ENCODE results near the gene ABHD17C. TPM values are rescaled to one million over a fixed set of nuclear protein-coding genes. Genes with fewer than 3 reads are reported as not detected.
"Not testable (repeated sequence)": the region's sequence is repeated elsewhere in the genome, so short reads cannot be mapped to it uniquely, and the experiment has no call there.

ABHD17C gene
- total RNA-seq, 3 donors from 2014 or later, result 1.3 to 5.2 (median 5.1) TPM

DNA sequence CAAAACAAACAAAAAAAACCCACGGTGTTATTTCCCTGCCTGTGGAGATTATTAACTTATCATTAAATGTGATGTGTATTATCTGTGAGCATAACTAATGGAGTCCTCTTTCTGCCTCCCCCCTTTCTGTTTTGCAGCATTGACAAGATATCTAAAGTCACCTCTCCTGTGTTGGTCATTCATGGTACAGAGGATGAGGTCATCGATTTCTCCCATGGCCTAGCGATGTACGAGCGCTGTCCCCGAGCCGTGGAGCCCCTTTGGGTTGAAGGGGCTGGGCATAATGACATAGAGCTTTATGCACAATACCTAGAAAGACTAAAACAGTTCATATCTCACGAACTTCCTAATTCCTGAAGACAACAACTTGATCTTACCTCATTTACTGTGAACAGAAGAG is 58.9 kb downstream of the ABHD17C start:
- intact Hi-C loops (cut with DNase I; ENCODE audit: low total_unique reads), result no loop called here

DNA sequence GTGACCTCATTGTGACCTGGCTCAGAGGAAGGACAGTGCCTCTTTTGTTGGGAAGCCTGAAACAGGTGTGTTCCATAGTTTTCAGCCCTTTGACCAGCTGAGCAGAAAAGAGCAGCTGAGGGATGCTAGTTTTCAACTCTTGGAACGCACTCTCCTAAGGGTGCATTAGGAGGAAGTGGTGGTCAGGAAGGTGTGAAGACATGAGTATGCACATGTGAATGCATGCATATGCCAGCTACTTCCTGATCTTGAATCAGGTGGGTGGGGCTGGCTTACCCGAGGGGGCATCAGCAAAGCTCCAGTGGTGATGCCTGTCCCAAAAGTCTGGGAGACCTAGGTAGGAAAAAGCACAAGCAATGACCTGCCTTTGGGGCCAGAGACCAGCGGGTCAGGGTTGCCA is 60.8 kb downstream of the ABHD17C start:
- H3K36me3 ChIP-seq, result no peaks in the 10 kb centered on the region
- no peak overlapping the region for H3K4me3 ChIP-seq
- no peak overlapping the region for H3K27ac ChIP-seq
- TF ChIP-seq, protein P1, sequence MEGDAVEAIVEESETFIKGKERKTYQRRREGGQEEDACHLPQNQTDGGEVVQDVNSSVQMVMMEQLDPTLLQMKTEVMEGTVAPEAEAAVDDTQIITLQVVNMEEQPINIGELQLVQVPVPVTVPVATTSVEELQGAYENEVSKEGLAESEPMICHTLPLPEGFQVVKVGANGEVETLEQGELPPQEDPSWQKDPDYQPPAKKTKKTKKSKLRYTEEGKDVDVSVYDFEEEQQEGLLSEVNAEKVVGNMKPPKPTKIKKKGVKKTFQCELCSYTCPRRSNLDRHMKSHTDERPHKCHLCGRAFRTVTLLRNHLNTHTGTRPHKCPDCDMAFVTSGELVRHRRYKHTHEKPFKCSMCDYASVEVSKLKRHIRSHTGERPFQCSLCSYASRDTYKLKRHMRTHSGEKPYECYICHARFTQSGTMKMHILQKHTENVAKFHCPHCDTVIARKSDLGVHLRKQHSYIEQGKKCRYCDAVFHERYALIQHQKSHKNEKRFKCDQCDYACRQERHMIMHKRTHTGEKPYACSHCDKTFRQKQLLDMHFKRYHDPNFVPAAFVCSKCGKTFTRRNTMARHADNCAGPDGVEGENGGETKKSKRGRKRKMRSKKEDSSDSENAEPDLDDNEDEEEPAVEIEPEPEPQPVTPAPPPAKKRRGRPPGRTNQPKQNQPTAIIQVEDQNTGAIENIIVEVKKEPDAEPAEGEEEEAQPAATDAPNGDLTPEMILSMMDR (IDR thresholded peaks at IDR 0.05), result no peak
- no peak for TF ChIP-seq POLR2A (IDR thresholded peaks at IDR 0.05)
- no peak for TF ChIP-seq POLR2AphosphoS5 (IDR thresholded peaks at IDR 0.05)
- H3K4me1 ChIP-seq, result no peaks in the 10 kb centered on the region
- no peaks in the 10 kb centered on the region for H3K27me3 ChIP-seq
- H3K9me3 ChIP-seq, result no peaks in the 10 kb centered on the region
- intact Hi-C loops (cut with DNase I; ENCODE audit: low total_unique reads), result no loop called here
- DNase-seq (ENCODE audit: low spot score in 2 of 2), result no peak

More for the DNA sequence above, 58.9 kb downstream of the ABHD17C start:
- TF ChIP-seq, protein P1 (IDR thresholded peaks at IDR 0.05), result no peak
- no peak for TF ChIP-seq POLR2AphosphoS5 (IDR thresholded peaks at IDR 0.05)
- TF ChIP-seq POLR2A (IDR thresholded peaks at IDR 0.05), result no peak
- DNase-seq (ENCODE audit: low spot score in 2 of 2), result no peak
- Histone ChIP-seq H3K27ac (no peak overlapping the region), H3K9me3 (no peaks in the 10 kb centered on the region), H3K4me3 (no peak overlapping the region), H3K27me3 (no peaks in the 10 kb centered on the region), H3K4me1 (no peaks in the 10 kb centered on the region), H3K36me3 (no peaks in the 10 kb centered on the region)

- intact Hi-C loops (cut with DNase I; ENCODE audit: low total_unique reads), result no loop called here
- no peaks in the 10 kb centered on the region for H3K36me3 ChIP-seq
- no peak overlapping the region for H3K27ac ChIP-seq
- H3K9me3 ChIP-seq, result no peaks in the 10 kb centered on the region
- no peaks in the 10 kb centered on the region for H3K27me3 ChIP-seq
- no peak overlapping the region for H3K4me3 ChIP-seq
- no peak for TF ChIP-seq POLR2AphosphoS5 (IDR thresholded peaks at IDR 0.05)
- TF ChIP-seq, protein P1 (IDR thresholded peaks at IDR 0.05), result no peak
- TF ChIP-seq POLR2A (IDR thresholded peaks at IDR 0.05), result no peak
- no peaks in the 10 kb centered on the region for H3K4me1 ChIP-seq
- no peak for DNase-seq (ENCODE audit: low spot score in 2 of 2)
Measured at GRCh38 chr15:80758130-80758745, 63.1 kb downstream of the ABHD17C start.

DNA sequence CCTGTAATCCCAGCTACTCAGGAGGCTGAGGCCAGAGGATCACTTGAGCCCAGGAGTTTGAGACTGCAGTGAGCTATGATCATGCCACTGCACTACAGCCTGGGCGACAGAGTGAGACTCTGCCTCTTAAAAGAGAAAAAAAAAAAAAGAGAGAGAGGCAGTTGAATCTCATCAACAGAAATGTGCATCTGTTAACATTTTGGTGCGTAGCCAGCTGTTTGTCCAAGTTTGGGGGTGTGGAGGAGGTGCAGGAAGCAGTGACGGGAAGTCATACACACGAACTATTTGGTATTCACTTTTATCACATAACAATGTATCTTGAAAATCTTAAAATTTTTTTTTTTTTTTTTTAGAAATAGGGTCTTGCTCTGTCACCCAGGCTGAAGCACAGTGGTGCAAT is 65.8 kb downstream of the ABHD17C start:
- H3K4me1 ChIP-seq, result no peaks in the 10 kb centered on the region
- intact Hi-C loops (cut with DNase I; ENCODE audit: low total_unique reads), result no loop called here

GRCh38 chr15:80761754-80762153 is 66.6 kb downstream of the ABHD17C start:
- intact Hi-C loops (cut with DNase I; ENCODE audit: low total_unique reads), result no loop called here
- no peaks in the 10 kb centered on the region for H3K27me3 ChIP-seq

More for the DNA sequence above, 65.8 kb downstream of the ABHD17C start:
- no peak overlapping the region for H3K4me3 ChIP-seq
- DNase-seq (ENCODE audit: low spot score in 2 of 2), result no peak
- TF ChIP-seq POLR2AphosphoS5 (IDR thresholded peaks at IDR 0.05) (no peak), POLR2A (IDR thresholded peaks at IDR 0.05) (no peak)
- TF ChIP-seq, protein P1 (IDR thresholded peaks at IDR 0.05), result no peak
- no peaks in the 10 kb centered on the region for H3K9me3 ChIP-seq
- H3K27ac ChIP-seq, result no peak overlapping the region
- H3K36me3 ChIP-seq, result no peaks in the 10 kb centered on the region
- H3K27me3 ChIP-seq, result no peaks in the 10 kb centered on the region

DNA sequence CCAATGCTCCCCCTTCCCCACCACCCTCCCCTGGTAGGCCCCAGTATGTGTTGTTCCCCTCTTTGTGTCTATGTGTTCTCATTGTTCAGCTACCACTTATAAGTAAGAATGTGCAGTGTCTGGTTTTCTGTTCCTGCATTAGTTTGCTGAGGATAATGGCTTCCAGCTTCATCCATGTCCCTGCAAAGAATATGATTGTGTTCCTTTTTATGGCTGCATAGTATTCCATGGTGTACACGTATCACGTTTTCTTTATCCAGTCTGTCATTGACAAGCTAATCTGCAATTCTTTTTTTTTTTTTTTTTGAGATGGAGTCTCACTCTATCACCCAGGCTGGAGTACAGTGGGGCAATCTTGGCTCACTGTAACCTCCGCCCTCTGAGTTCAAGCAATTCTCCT is 68.1 kb downstream of the ABHD17C start:
- H3K36me3 ChIP-seq; H3K27ac ChIP-seq; DNase-seq (ENCODE audit: low spot score in 2 of 2); H3K27me3 ChIP-seq; intact Hi-C loops (cut with DNase I; ENCODE audit: low total_unique reads); H3K9me3 ChIP-seq; H3K4me3 ChIP-seq; H3K4me1 ChIP-seq: not testable (repeated sequence)

More at GRCh38 chr15:80761754-80762153, 66.6 kb downstream of the ABHD17C start:
- DNase-seq (ENCODE audit: low spot score in 2 of 2), result no peak
- H3K4me3 ChIP-seq, result no peak overlapping the region
- no peaks in the 10 kb centered on the region for H3K4me1 ChIP-seq
- no peaks in the 10 kb centered on the region for H3K36me3 ChIP-seq
- no peak overlapping the region for H3K27ac ChIP-seq
- H3K9me3 ChIP-seq, result no peaks in the 10 kb centered on the region
- TF ChIP-seq POLR2A (IDR thresholded peaks at IDR 0.05) (no peak), POLR2AphosphoS5 (IDR thresholded peaks at IDR 0.05) (no peak)
- TF ChIP-seq, protein P1 (IDR thresholded peaks at IDR 0.05), result no peak
